Subcutaneous abdominal adipose tissue (tissue), 5 donors: ENCODE data around the gene ATP5F1B.
A peak's percentile ranks its signal among the peaks of the same experiment; 100 is the strongest.
"Not testable (repeated sequence)": the region's sequence is repeated elsewhere in the genome, so short reads cannot be mapped to it uniquely, and the experiment has no call there.

ENCODE experiments used
- H3K27ac ChIP-seq: one replicate; pipeline ENCODE4 v1.7.0; 2013; ENCODE audit warnings: low read depth, mild to moderate bottlenecking, inconsistent platforms, low read length, moderate library complexity
- H3K27me3 ChIP-seq, 5 donors: one replicate each; pipeline ENCODE4 v1.7.0; 2013; ENCODE audit warnings: low read length in 5 of 5, inconsistent platforms in 1 of 5; ENCODE audit not compliant: control insufficient read depth in 5 of 5, insufficient read depth in 4 of 5
- H3K36me3 ChIP-seq, 5 donors: one replicate each; pipeline ENCODE4 v1.7.0; 2013; ENCODE audit warnings: low read length in 5 of 5; ENCODE audit not compliant: control insufficient read depth in 5 of 5, insufficient read depth in 5 of 5
- H3K4me1 ChIP-seq, 5 donors: one replicate each; pipeline ENCODE4 v1.7.0; 2013; ENCODE audit warnings: low read length in 5 of 5, mild to moderate bottlenecking in 3 of 5, moderate library complexity in 1 of 5; ENCODE audit not compliant: control insufficient read depth in 5 of 5, insufficient read depth in 5 of 5
- H3K4me3 ChIP-seq, 5 donors: one replicate each; pipeline ENCODE4 v1.7.0; 2013; ENCODE audit warnings: low read length in 5 of 5, low read depth in 1 of 5
- H3K9ac ChIP-seq, 5 donors: one replicate each; pipeline ENCODE4 v1.7.0; 2013; ENCODE audit warnings: low read length in 5 of 5, mild to moderate bottlenecking in 4 of 5, moderate library complexity in 3 of 5
- H3K9me3 ChIP-seq, 5 donors: one replicate each; pipeline ENCODE4 v1.7.0; 2013; ENCODE audit warnings: low read length in 5 of 5; ENCODE audit not compliant: control insufficient read depth in 5 of 5
- donor health status: healthy.
- donor health status: healthy.
- donor health status: healthy.
- donor health status: healthy.
- donor health status: healthy.

ATP5F1B gene

GRCh38 chr12:56648023-56648422 is 2.2 kb upstream of the ATP5F1B start:
- H3K9ac ChIP-seq, H3K27me3 ChIP-seq, H3K27ac ChIP-seq, H3K4me3 ChIP-seq, H3K9me3 ChIP-seq: not testable (repeated sequence)
- Histone ChIP-seq H3K36me3 (peaks cover 10 to 14% (median 10%) of the 10 kb centered on the region in 5 donors), H3K4me1 (peaks cover 6 to 28% (median 25%) of the 10 kb centered on the region in 5 donors)

- Histone ChIP-seq H3K4me3 (peak overlapping the region; percentile 98 to 100 (median 100)), H3K27ac (peak overlapping the region; percentile 89), H3K36me3 (peaks cover 16 to 40% (median 35%) of the 10 kb centered on the region in 5 donors), H3K27me3 (no peaks in the 10 kb centered on the region), H3K9ac (peak overlapping the region; percentile 93 to 99 (median 94)), H3K4me1 (peaks cover 6 to 28% (median 25%) of the 10 kb centered on the region in 5 donors), H3K9me3 (no peaks in the 10 kb centered on the region)
Measured at GRCh38 chr12:56645201-56645716, 525 bp downstream of the ATP5F1B start.

DNA sequence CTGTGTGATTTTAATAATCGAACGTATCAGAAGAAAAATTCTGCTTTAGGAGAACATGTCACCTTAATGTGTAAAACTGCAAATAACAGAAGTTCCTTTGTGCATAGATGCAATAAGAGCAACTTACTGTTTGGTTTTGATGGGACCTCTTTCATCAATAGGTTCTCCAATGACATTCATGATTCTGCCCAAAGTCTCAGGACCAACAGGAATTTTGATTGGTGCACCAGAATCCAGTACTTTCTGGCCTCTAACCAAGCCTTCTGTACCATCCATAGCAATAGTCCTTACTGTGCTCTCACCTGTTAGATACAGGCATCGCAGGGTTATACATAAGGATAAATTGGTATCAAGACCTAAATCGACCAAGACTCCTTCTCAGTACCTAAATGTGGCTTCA is 1.1 kb downstream of the ATP5F1B start:
- H3K4me1 ChIP-seq, result peaks cover 6 to 28% (median 25%) of the 10 kb centered on the region in 5 donors
- H3K4me3 ChIP-seq, result peak overlapping the region; percentile 98 to 100 (median 100)
- H3K27ac ChIP-seq, result peak overlapping the region; percentile 89
- H3K27me3 ChIP-seq, result no peaks in the 10 kb centered on the region
- no peaks in the 10 kb centered on the region for H3K9me3 ChIP-seq
- peaks cover 16 to 46% (median 40%) of the 10 kb centered on the region in 5 donors for H3K36me3 ChIP-seq
- H3K9ac ChIP-seq, result peak overlapping the region; percentile 93 to 99 (median 94)

DNA sequence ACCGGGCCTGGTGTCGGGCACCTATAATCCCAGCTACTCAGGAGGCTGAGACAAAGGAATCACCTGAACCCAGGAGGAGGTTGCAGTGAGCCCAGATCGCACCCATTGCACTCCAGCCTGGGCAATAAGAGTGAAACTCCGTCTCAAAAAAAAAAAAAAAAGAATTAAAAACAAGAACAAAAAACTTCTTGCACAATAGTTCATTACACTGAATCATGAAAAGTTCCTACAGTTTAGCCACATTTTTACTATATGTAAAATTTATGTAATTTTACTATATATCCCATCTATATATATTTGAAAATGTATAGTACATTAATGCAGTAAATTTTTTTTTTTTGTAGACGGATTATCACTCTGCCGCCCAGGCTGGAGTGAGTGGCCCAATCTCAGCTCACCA is 4.6 kb downstream of the ATP5F1B start:
- Histone ChIP-seq H3K27me3 (no peaks in the 10 kb centered on the region), H3K27ac (no peak overlapping the region), H3K9me3 (no peaks in the 10 kb centered on the region), H3K9ac (no peak overlapping the region), H3K4me3 (no peak overlapping the region), H3K36me3 (peaks cover 22 to 69% (median 63%) of the 10 kb centered on the region in 5 donors), H3K4me1 (peaks cover 8 to 40% (median 35%) of the 10 kb centered on the region in 5 donors)

- Histone ChIP-seq H3K4me3 (no peak overlapping the region), H3K4me1 (peaks cover 11 to 50% (median 47%) of the 10 kb centered on the region in 5 donors), H3K27ac (peak overlapping the region; percentile 99)
Measured at GRCh38 chr12:56637621-56638020, 8.2 kb downstream of the ATP5F1B start.

GRCh38 chr12:56636675-56637540 is 8.9 kb downstream of the ATP5F1B start:
- Histone ChIP-seq H3K36me3 (peaks cover 6 to 43% (median 41%) of the 10 kb centered on the region in 5 donors), H3K27ac (peak overlapping the region; percentile 99), H3K4me3 (peak overlapping the region; percentile 66 to 87 (median 84)), H3K27me3 (no peaks in the 10 kb centered on the region), H3K9ac (peak overlapping the region; percentile 56 to 89 (median 87)), H3K4me1 (peaks cover 13 to 57% (median 54%) of the 10 kb centered on the region in 5 donors), H3K9me3 (no peaks in the 10 kb centered on the region)

More at GRCh38 chr12:56637621-56638020, 8.2 kb downstream of the ATP5F1B start:
- Histone ChIP-seq H3K36me3 (peaks cover 8 to 51% (median 48%) of the 10 kb centered on the region in 5 donors), H3K27me3 (no peaks in the 10 kb centered on the region), H3K9me3 (no peaks in the 10 kb centered on the region), H3K9ac (peak overlapping the region in 1 of 5 donors; percentile 52)

DNA sequence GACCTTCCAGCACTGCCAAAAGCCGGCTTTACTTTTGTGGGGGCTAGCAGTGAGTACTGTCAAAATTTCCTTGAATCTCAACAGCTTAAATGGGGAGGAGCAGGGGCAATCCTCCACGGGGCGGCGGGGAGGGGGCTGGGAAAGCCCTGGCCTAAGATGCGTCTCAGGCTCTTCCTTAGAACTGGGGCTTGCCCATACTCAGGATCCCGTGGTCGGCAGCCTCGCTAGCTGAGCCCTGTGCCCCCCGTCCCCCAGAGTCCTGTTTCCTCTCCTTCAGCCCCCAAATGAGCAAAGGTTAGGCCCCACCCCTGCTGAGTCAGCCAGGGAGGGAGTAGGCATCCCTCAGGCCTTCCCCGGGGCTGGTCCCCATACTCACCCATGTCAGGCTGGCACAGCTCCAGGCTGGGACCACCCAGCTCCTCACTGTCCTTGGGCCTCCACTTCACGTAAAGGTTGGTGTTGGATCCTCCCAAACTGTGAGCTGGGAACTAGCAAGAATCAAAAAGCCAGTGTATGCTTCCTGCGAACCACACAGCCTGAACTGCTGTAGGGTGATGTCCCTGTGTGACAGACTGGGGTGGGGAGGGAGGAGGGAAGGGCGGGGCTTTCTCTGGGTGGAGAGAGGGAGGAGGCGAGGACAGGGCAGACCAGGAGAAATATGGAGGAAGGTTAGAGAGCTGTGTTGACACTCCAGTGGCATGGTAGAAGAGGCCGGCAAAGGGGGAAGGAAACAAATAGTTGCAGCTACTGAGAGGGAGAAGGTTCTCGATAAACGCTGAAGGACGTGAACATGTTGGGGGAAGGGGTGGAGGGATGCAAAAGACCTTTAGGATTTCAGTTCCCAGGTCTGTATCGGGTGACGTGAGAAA is 9.7 kb downstream of the ATP5F1B start:
- peak overlapping the region; percentile 99 for H3K27ac ChIP-seq
- peaks cover 13 to 65% (median 60%) of the 10 kb centered on the region in 5 donors for H3K4me1 ChIP-seq
- peak overlapping the region; percentile 66 to 91 (median 84) for H3K4me3 ChIP-seq
- no peaks in the 10 kb centered on the region for H3K27me3 ChIP-seq
- H3K36me3 ChIP-seq, result peaks cover 6 to 35% (median 34%) of the 10 kb centered on the region in 5 donors
- no peaks in the 10 kb centered on the region for H3K9me3 ChIP-seq
- H3K9ac ChIP-seq, result peak overlapping the region; percentile 56 to 90 (median 87)

DNA sequence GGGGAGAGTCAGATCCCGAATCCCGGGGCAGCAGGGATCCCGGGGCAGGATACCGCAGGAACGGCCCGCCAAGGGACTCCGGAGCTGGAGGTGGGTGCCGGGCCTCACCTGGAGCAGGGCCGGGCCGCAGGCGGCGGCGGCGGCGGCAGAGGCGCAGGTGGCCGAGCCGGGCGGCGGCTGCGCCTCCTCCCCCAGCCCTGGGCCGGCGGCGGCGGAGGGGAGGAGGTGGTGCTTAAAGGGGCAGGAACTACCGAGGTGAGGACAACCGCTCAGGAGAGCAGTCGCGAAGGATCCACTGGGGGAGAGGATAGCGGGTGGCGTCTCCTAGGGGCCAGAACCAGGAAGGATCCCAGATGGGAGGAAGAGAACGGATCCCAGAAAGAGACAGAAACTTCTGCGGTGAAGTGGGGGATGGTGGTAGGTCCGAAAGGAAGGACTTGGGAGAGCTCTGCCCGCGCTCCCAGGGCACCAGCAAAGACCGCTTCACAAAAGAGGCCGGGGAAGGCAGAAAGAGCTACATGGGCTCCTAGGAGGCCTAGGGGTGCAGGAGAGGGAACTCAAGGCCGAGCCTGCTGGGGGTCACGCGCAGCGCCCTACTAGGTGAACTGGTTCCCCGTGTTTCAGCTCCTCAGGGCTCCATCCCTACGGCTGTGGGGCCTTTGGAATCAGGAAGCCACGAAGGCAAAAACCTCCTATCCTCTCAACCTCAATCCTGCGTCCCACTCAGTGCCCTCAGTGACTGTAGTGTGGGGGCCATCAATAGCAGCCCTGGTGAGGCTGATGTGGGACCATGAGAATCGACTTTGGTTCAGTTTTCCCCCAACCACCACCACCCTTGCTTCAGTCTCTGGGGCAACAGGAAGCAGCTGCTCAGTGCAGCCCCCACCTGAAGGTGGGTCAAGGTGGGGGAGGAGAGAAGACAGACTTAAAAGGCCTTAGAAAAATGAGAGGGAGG is 10.7 kb downstream of the ATP5F1B start:
- H3K4me3 ChIP-seq, result peak overlapping the region; percentile 66 to 92 (median 84)
- no peaks in the 10 kb centered on the region for H3K9me3 ChIP-seq
- peaks cover 6 to 28% (median 26%) of the 10 kb centered on the region in 5 donors for H3K36me3 ChIP-seq
- peak overlapping the region; percentile 78 to 90 (median 89) for H3K9ac ChIP-seq
- H3K27me3 ChIP-seq, result no peaks in the 10 kb centered on the region
- H3K4me1 ChIP-seq, result peaks cover 18 to 74% (median 68%) of the 10 kb centered on the region in 5 donors
- peak overlapping the region; percentile 99 for H3K27ac ChIP-seq
